GM19238 (cell line): ENCODE results near the gene PIH1D1.
"Not testable (repeated sequence)": the region's sequence is repeated elsewhere in the genome, so short reads cannot be mapped to it uniquely, and the experiment has no call there.

Source experiments
- DNase-seq: peaks from one replicate; pipeline ENCODE4 v3.0.0; 2011; ENCODE audit warnings: low spot score; ENCODE audit not compliant: insufficient read length

Gene PIH1D1

GRCh38 chr19:49456326-49456725 is 4.7 kb upstream of the PIH1D1 start:
- DNase-seq, result no peak

GRCh38 chr19:49455773-49456172 is 4.2 kb upstream of the PIH1D1 start:
- DNase-seq, result no peak

- DNase-seq, result no peak
Observed at GRCh38 chr19:49453757-49454240, 2.2 kb upstream of the PIH1D1 start.

- peak; percentile 96 for DNase-seq
Observed at GRCh38 chr19:49453013-49453756, 1.6 kb upstream of the PIH1D1 start, which contains the start of gene ALDH16A1. TSS of gene ALDH16A1 (plus strand) at chr19:49453225. CDS start at chr19:49453332, 107 bp downstream.

- no peak for DNase-seq
Observed at GRCh38 chr19:49450405-49450804, 1.2 kb downstream of the PIH1D1 start.

- no peak for DNase-seq
Observed at GRCh38 chr19:49448432-49448786, 3.2 kb downstream of the PIH1D1 start.

- no peak for DNase-seq
Observed at GRCh38 chr19:49447485-49448431, 3.9 kb downstream of the PIH1D1 start.

- no peak for DNase-seq
Observed at GRCh38 chr19:49445997-49446396, 5.6 kb downstream of the PIH1D1 start.

- not testable (repeated sequence) for DNase-seq
Observed at GRCh38 chr19:49444100-49444700, 7.4 kb downstream of the PIH1D1 start.

- DNase-seq, result peak; percentile 97
Observed at GRCh38 chr19:49443366-49444099, 8.1 kb downstream of the PIH1D1 start.

- peak; percentile 70 for DNase-seq
Observed at GRCh38 chr19:49442771-49443365, 8.7 kb downstream of the PIH1D1 start.

GRCh38 chr19:49442354-49442753 is 9.3 kb downstream of the PIH1D1 start:
- no peak for DNase-seq

- DNase-seq, result no peak
Observed at GRCh38 chr19:49441960-49442350, 9.7 kb downstream of the PIH1D1 start.

GRCh38 chr19:49441210-49441959 is 10.2 kb downstream of the PIH1D1 start, which contains the start of gene SLC17A7:
TSS of gene SLC17A7 (minus strand) at chr19:49441527. CDS start at chr19:49441379, 148 bp downstream.
- no peak for DNase-seq

GRCh38 chr19:49440439-49441209 is 11.0 kb downstream of the PIH1D1 start:
- no peak for DNase-seq

- DNase-seq, result no peak
Observed at GRCh38 chr19:49439836-49440235, 11.8 kb downstream of the PIH1D1 start.

GRCh38 chr19:49438261-49438660 is 13.4 kb downstream of the PIH1D1 start:
- no peak for DNase-seq

- no peak for DNase-seq
Observed at GRCh38 chr19:49437231-49437630, 14.4 kb downstream of the PIH1D1 start.

- no peak for DNase-seq
Observed at GRCh38 chr19:49436381-49437017, 15.1 kb downstream of the PIH1D1 start.
